K562 (cell line): ENCODE measurements around the gene IGSF21. TPM values are rescaled to one million over a fixed set of nuclear protein-coding genes. Genes with fewer than 3 reads are reported as not detected.

Experiments
- ATAC-seq: fragments of 200-7000 bp; cut with Tn5 transposase; 3 replicates; pipeline ENCODE4 v1.9.1; 2020; ENCODE audit warnings: moderate library complexity
- BruUV-seq: library from RNA; stranded (reverse); fragments of 400-500 nt; replicated peaks from 2 replicates; lab custom pipeline; 2021; lab: Mats Ljungman, UMichigan
- CTCF ChIA-PET: fragments of 300-600 bp; formaldehyde crosslinking; extraction: SDS; loops from one replicate; lab custom pipeline; 2021; ENCODE audit warnings: low intra/inter-chr PET ratio; lab: Yijun Ruan, JAX
- POLR2A ChIA-PET: fragments of 300-600, 350-650 bp; sonication (Branson Sonifier 250); formaldehyde crosslinking; extraction: SDS; loops from one replicate; lab custom pipeline; 2021; ENCODE audit warnings: antibody characterized with exemption, inconsistent platforms; lab: Yijun Ruan, JAX
- DNase-seq, 4 experiments: peaks; one replicate each; pipeline versions ENCODE4 v3.0.0 to v3.0.0-alpha.2; 2011 to 2018; ENCODE audit warnings: low spot score in 3 of 4, mixed read lengths in 3 of 4; ENCODE audit errors: extremely low read depth in 1 of 4
- FAIRE-seq: peaks from 2 replicates; lab custom pipeline; 2011; peaks lifted over from hg19 to GRCh38; lab: Jason Lieb, UNC
- H2AFZ ChIP-seq: 2 replicates; pipeline ENCODE4 v1.6.0; 2011; ENCODE audit warnings: low read depth, low read length, control low read depth, inconsistent platforms
- H3K27ac ChIP-seq: fragments of 200-600 bp; 3 replicates; pipeline ENCODE4 v1.8.0; 2011; ENCODE audit warnings: low read depth, mild to moderate bottlenecking, control low read depth, inconsistent platforms, low read length, moderate library complexity, mixed read lengths; ENCODE audit errors: extremely low read depth
- H3K27me3 ChIP-seq, 2 experiments: fragments of 300-600 bp in 1 of 2; 2 replicates in 1 of 2; 3 replicates in 1 of 2; pipeline versions ENCODE4 v1.6.0 to v1.8.0; 2011; ENCODE audit warnings: inconsistent platforms in 2 of 2, low read length in 2 of 2, mild to moderate bottlenecking in 1 of 2, mixed read lengths in 1 of 2, moderate library complexity in 1 of 2; ENCODE audit not compliant: control insufficient read depth in 2 of 2, insufficient read depth in 2 of 2
- H3K36me3 ChIP-seq: fragments of 300-600 bp; 3 replicates; pipeline ENCODE4 v1.8.0; 2011; ENCODE audit warnings: mild to moderate bottlenecking, low read length, inconsistent platforms; ENCODE audit not compliant: control insufficient read depth, insufficient read depth
- H3K4me1 ChIP-seq, 2 experiments: fragments of 200-600 bp in 1 of 2; replicated peaks in 1 of 2; 2 replicates in 1 of 2; 3 replicates in 1 of 2; pipeline versions ENCODE4 v1.5.1 to v1.8.0; 2011; ENCODE audit warnings: inconsistent platforms in 2 of 2, low read length in 2 of 2, mild to moderate bottlenecking in 1 of 2, mixed read lengths in 1 of 2, moderate library complexity in 1 of 2; ENCODE audit not compliant: control insufficient read depth in 2 of 2, insufficient read depth in 2 of 2
- H3K4me2 ChIP-seq: 2 replicates; pipeline ENCODE4 v1.6.1; 2011; ENCODE audit warnings: low read length, control low read depth, inconsistent platforms, mixed read lengths; ENCODE audit not compliant: insufficient read depth
- H3K4me3 ChIP-seq: fragments of 200-600 bp; sonication (generic), shearing (Covaris generic); 2 replicates; pipeline ENCODE4 v1.5.1; 2016; ENCODE audit warnings: control low read depth, inconsistent platforms
- H3K79me2 ChIP-seq: fragments of 200-600 bp; 3 replicates; pipeline ENCODE4 v1.8.0; 2011; ENCODE audit warnings: low read length, inconsistent platforms; ENCODE audit not compliant: control insufficient read depth, insufficient read depth
- H3K9ac ChIP-seq, 2 experiments: 2 replicates each; pipeline versions ENCODE4 v1.6.0 to v1.6.1; 2011; ENCODE audit warnings: low read depth in 2 of 2, low read length in 2 of 2, control low read depth in 1 of 2, inconsistent platforms in 1 of 2, mild to moderate bottlenecking in 1 of 2, mixed read lengths in 1 of 2; ENCODE audit not compliant: insufficient read depth in 1 of 2
- H3K9me1 ChIP-seq: one replicate; pipeline ENCODE4 v1.6.0; 2011; ENCODE audit warnings: inconsistent platforms, mild to moderate bottlenecking, low read length, moderate library complexity; ENCODE audit not compliant: control insufficient read depth, insufficient read depth
- H3K9me3 ChIP-seq: replicated peaks from 2 replicates; pipeline ENCODE4 v1.5.1; 2011; ENCODE audit warnings: low read depth, low read length, inconsistent platforms; ENCODE audit not compliant: control insufficient read depth, insufficient read depth
- H4K20me1 ChIP-seq: replicated peaks from 2 replicates; pipeline ENCODE4 v1.6.1; 2011; ENCODE audit warnings: low read length, inconsistent platforms, mixed read lengths; ENCODE audit not compliant: control insufficient read depth, insufficient read depth
- DPF2 ChIP-seq: fragments of 450-650 bp; IDR thresholded peaks from 2 replicates; pipeline ENCODE4 v1.6.1; 2016
- FIP1L1 ChIP-seq: fragments of 200-400 bp; formaldehyde crosslinking; IDR thresholded peaks from 2 replicates; pipeline ENCODE4 v1.6.1; 2018; ENCODE audit warnings: mild to moderate bottlenecking, low read depth, low read length; ENCODE audit not compliant: poor library complexity, severe bottlenecking
- MCM2 ChIP-seq: fragments of 450-650 bp; IDR thresholded peaks from 2 replicates; pipeline ENCODE4 v1.6.1; 2017; ENCODE audit warnings: low read depth, mild to moderate bottlenecking
- POLR2B ChIP-seq: fragments of 450-650 bp; IDR thresholded peaks from 2 replicates; pipeline ENCODE4 v1.6.1; 2018; ENCODE audit warnings: low read depth; ENCODE audit not compliant: partially characterized antibody
- RBBP5 ChIP-seq: fragments of 200-600 bp; sonication (generic); IDR thresholded peaks from 2 replicates; pipeline ENCODE4 v1.6.1; 2012; ENCODE audit warnings: borderline replicate concordance, mild to moderate bottlenecking, low read length, control low read depth, inconsistent platforms; ENCODE audit not compliant: insufficient read depth, poor library complexity, severe bottlenecking
- ZNF12 ChIP-seq: sonication (generic); formaldehyde crosslinking; IDR thresholded peaks from 2 replicates; pipeline ENCODE4 v1.4.0; 2020; ENCODE audit warnings: mild to moderate bottlenecking, missing genetic modification reagents
- ZNF280B ChIP-seq: fragments of 250-450 bp; sonication (Bioruptor Pico); IDR thresholded peaks from 2 replicates; pipeline ENCODE4 v1.5.1; 2021; ENCODE audit warnings: mild to moderate bottlenecking
- ZNF407 ChIP-seq: fragments of 450-650 bp; IDR thresholded peaks from 2 replicates; pipeline ENCODE4 v1.6.1; 2016; ENCODE audit warnings: low read depth
- ZNF518B ChIP-seq: fragments of 250-450 bp; sonication (Bioruptor Pico); IDR thresholded peaks from 2 replicates; pipeline ENCODE4 v1.5.0; 2021; ENCODE audit warnings: mild to moderate bottlenecking, moderate library complexity
- WGBS: fragments of 100-300 bp; shearing (Covaris generic); methylation state at CpG from one replicate; pipeline ENCODE4 v1.1.6; 2016; ENCODE audit warnings: low coverage, mixed read lengths; ENCODE audit not compliant: insufficient coverage; ENCODE audit errors: missing lambda C conversion rate; 5-methylcytosine and 5-hydroxymethylcytosine counted together
- in situ Hi-C: fragments of 300-500 bp; cut with MboI; formaldehyde crosslinking; loops from 4 replicates; pipeline ENCODE4 v1.15.0; 2018; ENCODE audit warnings: inconsistent platforms, mixed read lengths
- intact Hi-C: fragments of 100-400 bp; cut with micrococcal nuclease; formaldehyde crosslinking; loops from 2 replicates; pipeline ENCODE4 v1.14.2; 2022
- polyA plus RNA-seq, 8 experiments: library from polyadenylated mRNA; depleted of rRNA in 4 of 8; stranded (reverse) in 5 of 8; unstranded in 3 of 8; fragments of >200 nt; fragmentation: Nextera tagmentation in 2 of 8; fragmentation: Illumina TruSeq in 1 of 8; extraction: Ambion mirVana in 2 of 8; extraction: Trizol in 1 of 8; gene quantifications; 2 replicates each; pipeline versions ENCODE4 v1.2.1 to v1.2.3, GENCODE V29; 2011 to 2014; ENCODE audit warnings: inconsistent platforms in 1 of 8, missing spikeins in 1 of 8
- total RNA-seq, 7 experiments: library from RNA; depleted of rRNA in 6 of 7; stranded (reverse); fragments of >200 nt in 6 of 7; fragmentation: Illumina TruSeq in 2 of 7; extraction: Trizol in 2 of 7; gene quantifications; 2 replicates each; pipeline versions ENCODE4 v1.2.1 to v1.2.3, GENCODE V29; 2011 to 2021; ENCODE audit warnings: low replicate concordance in 1 of 7

The IGSF21 gene
- total and polyA plus RNA-seq, 9 of the 15 experiments (the other 6 are each of a cell fraction or from before 2014, with no cell fraction given), result not detected

- no peaks in the 10 kb centered on the region; the same call in 1 of the 2 replicates for H4K20me1 ChIP-seq
- no peaks in the 10 kb centered on the region for H3K79me2 ChIP-seq
- no peak for DNase-seq
- H3K27ac ChIP-seq, result no peak overlapping the region
- CTCF ChIA-PET, result no interaction called here
- H3K9me3 ChIP-seq, result no peaks in the 10 kb centered on the region
- no peak overlapping the region for H2AFZ ChIP-seq
- intact Hi-C loops (no loop called here), in situ Hi-C loops (no loop called here)
- FAIRE-seq, result no peak
- no peak overlapping the region for H3K9ac ChIP-seq
- H3K4me2 ChIP-seq, result no peak overlapping the region
- no peak for ATAC-seq
- H3K4me1 ChIP-seq, result no peaks in the 10 kb centered on the region
- 0% methylated on average over 1 of the region's 1 CpG for WGBS
- H3K9me1 ChIP-seq, result no peaks in the 10 kb centered on the region
- no peaks in the 10 kb centered on the region for H3K36me3 ChIP-seq
- H3K4me3 ChIP-seq, result no peak overlapping the region
- H3K27me3 ChIP-seq, result peaks cover 0 to 13% of the 10 kb centered on the region in 2 experiments; a peak in 3 of 5 replicates
- no TSS peak for BruUV-seq
- POLR2A ChIA-PET, result no interaction called here
- no peak for TF ChIP-seq ZNF12 (CRISPR knock-in tag)
- TF ChIP-seq FIP1L1, result no peak
- no peak for TF ChIP-seq ZNF280B
- TF ChIP-seq RBBP5, result no peak
- no peak for TF ChIP-seq POLR2B
- TF ChIP-seq MCM2, result no peak
- no peak for TF ChIP-seq ZNF518B (CRISPR knock-in tag)
- TF ChIP-seq ZNF407, result no peak
- no peak for TF ChIP-seq DPF2
These were observed 9.2 kb downstream of the IGSF21 start for GRCh38 chr1:18116777-18117176.
